Fibroblast of villous mesenchyme (primary cell): Measurements from ENCODE around the gene ABCG1. TPM values are rescaled to one million over a fixed set of nuclear protein-coding genes. Genes with fewer than 3 reads are reported as not detected.
A peak's percentile ranks its signal among the peaks of the same experiment; 100 is the strongest.

Experiments
- DNase-seq: peaks from one replicate; pipeline ENCODE4 v3.0.0-alpha.2; 2010; ENCODE audit warnings: low read depth
- H3K4me3 ChIP-seq: 2 replicates; pipeline ENCODE4 v1.5.1; 2011; ENCODE audit warnings: low read depth, mild to moderate bottlenecking, low read length
- total RNA-seq: library from RNA; depleted of rRNA; stranded (reverse); fragments of >200 nt; gene quantifications from 2 replicates; pipeline ENCODE4 v1.2.3, GENCODE V29; 2012
- TF ChIP-seq, protein P1 (sequence below): IDR thresholded peaks from 2 replicates; pipeline ENCODE4 v1.5.1; 2012; ENCODE audit warnings: low read depth, mild to moderate bottlenecking, low read length; ENCODE audit not compliant: insufficient read depth

The ABCG1 gene
- 0.43 and 0.97 TPM in 2 replicates for total RNA-seq

DNA sequence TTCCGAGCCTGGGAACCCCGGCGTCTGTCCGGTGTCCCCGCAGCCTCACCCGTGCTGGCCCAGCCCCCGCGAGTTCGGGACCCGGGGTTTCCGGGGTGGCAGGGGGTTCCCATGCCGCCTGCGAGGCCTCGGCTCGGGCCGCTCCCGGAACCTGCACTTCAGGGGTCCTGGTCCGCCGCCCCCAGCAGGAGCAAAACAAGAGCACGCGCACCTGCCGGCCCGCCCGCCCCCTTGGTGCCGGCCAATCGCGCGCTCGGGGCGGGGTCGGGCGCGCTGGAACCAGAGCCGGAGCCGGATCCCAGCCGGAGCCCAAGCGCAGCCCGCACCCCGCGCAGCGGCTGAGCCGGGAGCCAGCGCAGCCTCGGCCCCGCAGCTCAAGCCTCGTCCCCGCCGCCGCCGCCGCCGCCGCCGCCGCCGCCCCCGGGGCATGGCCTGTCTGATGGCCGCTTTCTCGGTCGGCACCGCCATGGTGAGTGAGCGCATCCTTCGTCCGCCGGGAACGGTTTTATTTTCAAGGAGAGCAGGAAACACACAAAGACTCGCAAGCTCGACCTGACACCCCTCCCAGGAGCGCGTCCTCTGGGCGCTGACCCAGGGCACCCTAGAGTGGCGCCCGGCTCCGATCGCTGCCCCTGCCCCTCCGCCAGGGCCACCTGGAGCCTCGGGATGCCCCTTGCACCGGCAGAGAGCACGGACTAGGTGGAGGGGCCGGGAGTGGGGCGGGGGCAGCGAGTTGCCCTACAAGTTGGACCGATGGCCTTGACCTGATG, at the start of gene ABCG1:
Gene ABCG1, plus strand, starts transcription at position 305 of the 770 bp plus-strand sequence. Its CDS starts 123 bp downstream, at position 428.
- TF ChIP-seq, protein P1, sequence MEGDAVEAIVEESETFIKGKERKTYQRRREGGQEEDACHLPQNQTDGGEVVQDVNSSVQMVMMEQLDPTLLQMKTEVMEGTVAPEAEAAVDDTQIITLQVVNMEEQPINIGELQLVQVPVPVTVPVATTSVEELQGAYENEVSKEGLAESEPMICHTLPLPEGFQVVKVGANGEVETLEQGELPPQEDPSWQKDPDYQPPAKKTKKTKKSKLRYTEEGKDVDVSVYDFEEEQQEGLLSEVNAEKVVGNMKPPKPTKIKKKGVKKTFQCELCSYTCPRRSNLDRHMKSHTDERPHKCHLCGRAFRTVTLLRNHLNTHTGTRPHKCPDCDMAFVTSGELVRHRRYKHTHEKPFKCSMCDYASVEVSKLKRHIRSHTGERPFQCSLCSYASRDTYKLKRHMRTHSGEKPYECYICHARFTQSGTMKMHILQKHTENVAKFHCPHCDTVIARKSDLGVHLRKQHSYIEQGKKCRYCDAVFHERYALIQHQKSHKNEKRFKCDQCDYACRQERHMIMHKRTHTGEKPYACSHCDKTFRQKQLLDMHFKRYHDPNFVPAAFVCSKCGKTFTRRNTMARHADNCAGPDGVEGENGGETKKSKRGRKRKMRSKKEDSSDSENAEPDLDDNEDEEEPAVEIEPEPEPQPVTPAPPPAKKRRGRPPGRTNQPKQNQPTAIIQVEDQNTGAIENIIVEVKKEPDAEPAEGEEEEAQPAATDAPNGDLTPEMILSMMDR = no peak
- no peak for DNase-seq
- peak within 1 kb of the TSS; percentile 29 for H3K4me3 ChIP-seq

DNA sequence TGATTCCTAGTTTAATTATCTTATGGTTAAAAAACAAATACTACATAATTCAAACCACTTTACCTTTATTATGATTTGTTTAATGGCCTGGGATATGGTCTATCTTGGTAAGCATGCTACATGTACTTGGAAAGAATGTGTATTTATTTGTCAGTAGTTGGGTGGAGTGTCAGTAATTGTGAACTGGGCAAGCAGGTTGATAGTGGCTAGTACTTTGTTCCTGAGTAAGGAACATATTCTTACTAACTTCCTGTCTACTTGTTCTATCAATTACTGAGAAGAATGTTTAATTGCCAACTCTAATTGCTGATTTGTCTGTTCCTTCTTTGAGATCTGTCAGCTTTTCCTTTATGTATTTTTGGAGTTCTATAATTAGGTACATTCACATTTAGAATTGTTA, 49.2 kb upstream of the ABCG1 start:
- TF ChIP-seq, protein P1 = no peak
- no peak overlapping the region for H3K4me3 ChIP-seq
- no peak for DNase-seq

DNA sequence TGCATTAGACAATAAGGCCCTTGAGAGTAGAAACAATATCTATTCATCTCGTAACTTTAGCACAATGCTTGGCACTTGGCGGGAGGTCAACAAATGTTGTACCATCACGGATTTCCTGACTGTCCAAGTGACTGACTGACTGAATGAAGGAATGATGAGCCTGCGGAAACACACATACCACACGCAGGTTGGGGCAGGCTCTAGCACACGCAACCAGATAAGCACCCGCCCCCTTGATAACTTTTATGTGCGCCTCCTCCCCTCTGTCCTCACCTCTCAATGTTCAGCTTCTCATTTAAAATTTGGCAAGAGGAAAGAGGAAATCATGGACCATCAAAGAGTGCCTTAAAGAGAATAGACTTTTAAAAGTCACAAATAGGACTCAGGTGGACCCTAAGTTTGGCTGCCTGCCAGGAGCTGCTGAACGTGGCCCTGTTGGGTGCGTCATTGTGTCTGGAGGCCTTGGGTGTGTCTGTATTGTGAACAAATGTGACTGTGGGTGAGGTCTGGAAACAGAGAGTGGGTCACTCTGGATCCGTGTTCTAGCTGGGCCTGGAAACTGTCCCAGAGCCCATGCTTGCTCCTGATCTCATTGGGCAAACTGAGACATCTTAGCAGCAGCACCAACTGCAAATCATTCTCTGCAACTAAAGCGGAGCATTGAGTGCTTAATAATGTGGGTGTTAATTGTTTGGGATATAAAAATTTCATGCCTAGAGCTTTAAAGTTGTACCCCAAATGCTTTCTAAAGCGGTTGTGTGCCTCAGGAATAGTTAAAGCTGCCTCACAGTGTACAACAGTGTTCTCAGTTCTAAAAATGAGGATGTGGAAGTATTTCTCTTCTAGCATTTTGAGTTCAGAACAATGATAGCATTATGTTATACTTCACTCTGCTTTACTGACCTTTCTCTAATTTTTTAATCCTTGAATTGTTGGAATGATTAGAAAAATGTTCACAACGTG, 47.6 kb upstream of the ABCG1 start:
- DNase-seq = no peak
- no peak overlapping the region for H3K4me3 ChIP-seq

DNA sequence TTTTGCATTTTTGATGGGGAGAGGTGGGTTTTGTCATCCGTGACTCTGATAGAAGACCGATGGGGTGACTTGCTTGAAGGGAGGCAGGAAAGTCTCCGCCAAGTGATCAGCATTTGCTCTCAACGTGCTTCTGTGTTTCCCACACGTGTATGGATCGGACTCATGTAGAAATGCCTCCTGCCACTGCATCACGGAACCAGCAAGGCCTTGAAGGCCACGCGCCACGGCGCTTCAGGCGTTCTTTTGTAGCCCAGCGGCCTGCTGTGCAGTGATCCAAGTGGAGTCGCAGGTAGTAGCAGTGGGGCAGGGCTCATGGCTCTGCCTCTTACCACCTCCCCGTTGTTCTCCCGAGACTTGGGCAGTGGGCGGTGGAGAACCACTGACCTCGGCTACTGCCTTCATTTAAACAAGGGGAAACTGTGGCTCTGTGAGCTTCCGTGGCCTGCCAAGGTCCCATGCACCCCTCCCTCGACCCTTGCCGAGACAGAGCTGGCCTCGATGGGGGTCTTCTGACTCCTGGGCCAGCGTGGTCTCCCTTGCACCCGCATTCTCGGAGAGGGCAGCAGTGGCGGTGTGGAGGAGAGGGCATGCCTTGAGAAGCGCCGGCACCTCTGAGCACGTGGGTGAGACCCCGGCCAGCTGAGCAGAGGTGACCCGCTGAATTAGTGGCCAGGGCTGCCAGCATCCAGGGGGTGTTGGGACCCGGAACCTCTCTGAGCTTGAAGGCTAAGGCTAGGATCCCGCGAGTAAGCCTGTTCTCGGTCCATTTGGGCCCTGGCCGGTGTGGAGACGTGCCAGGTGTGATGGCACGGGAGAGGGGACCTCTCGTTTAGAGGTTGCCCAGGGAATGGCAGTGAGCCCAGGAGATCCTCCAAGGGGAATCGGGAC, 46.1 kb upstream of the ABCG1 start:
- no peak overlapping the region for H3K4me3 ChIP-seq
- DNase-seq = no peak
- TF ChIP-seq, protein P1 = no peak

More for the DNA sequence above, 47.6 kb upstream of the ABCG1 start:
- TF ChIP-seq, protein P1 = no peak

DNA sequence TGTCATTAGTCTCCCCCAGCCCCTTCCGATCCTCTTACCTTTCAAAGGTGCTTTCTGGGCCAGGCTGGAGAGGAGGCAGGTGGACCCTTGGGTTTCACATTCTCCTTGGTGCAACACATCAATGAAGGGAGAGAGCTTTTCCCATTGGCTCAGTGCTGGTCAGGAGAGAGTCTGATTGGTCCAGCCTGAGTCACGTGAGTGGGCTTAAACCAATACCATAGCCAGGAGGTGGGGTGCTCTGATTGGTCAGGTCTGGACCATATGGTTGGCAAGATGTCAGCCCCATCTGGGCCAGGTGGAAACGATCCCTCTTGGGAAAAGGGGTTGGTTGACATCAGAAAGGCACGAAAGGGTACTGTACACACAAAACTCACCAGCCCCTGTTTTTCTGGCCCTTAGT, 44.8 kb upstream of the ABCG1 start:
- no peak overlapping the region for H3K4me3 ChIP-seq
- TF ChIP-seq, protein P1 = no peak
- no peak for DNase-seq

DNA sequence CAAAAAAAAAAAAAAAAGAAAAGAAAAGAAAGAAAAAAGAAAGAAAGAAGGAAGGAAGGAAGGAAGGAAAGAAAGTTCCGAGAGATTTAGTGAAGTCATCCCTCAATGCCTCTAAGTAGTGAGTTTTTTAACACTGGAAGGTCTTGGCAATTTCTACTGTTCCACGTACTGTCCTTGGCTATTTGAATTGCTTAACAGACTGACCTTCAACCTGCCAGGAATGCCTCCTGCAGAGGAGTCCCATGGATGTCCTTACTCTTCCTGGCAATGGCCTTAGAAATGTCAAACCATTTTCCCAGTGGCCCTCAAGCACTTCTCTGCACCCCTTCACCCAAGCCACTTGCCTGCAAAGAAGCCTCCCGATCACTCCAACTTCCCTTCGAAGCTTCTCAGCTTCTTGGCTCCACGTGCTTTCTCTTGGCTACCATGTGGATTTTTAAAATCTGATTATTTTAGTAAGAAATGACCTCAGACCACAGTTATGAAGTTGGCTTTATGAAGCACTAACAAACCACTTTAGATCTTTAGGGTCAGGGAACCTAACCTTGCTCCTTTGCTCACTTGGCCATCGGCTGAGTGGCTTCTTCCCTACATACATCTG, 43.7 kb upstream of the ABCG1 start:
- TF ChIP-seq, protein P1 = no peak
- no peak overlapping the region for H3K4me3 ChIP-seq
- no peak for DNase-seq
